Osteocyte (in vitro differentiated cells): Measurements from ENCODE around the gene GABARAP. TPM values are rescaled to one million over a fixed set of nuclear protein-coding genes. Genes with fewer than 3 reads are reported as not detected.
"Not testable (repeated sequence)": the region's sequence is repeated elsewhere in the genome, so short reads cannot be mapped to it uniquely, and the experiment has no call there.

Source experiments
- DNase-seq: peaks from one replicate; pipeline ENCODE4 v3.0.0; 2021; ENCODE audit warnings: mixed read lengths; ENCODE audit not compliant: unreplicated experiment; ENCODE audit errors: extremely low spot score
- H3K27ac Mint-ChIP-seq: one replicate; pipeline ENCODE4 v1.8.0; 2021; ENCODE audit warnings: mild to moderate bottlenecking, mixed read lengths; ENCODE audit not compliant: unreplicated experiment
- H3K27me3 Mint-ChIP-seq: one replicate; pipeline ENCODE4 v1.8.0; 2021; ENCODE audit warnings: mixed read lengths; ENCODE audit not compliant: unreplicated experiment
- H3K36me3 Mint-ChIP-seq: one replicate; pipeline ENCODE4 v1.8.0; 2021; ENCODE audit warnings: mixed read lengths; ENCODE audit not compliant: unreplicated experiment
- H3K4me1 Mint-ChIP-seq: one replicate; pipeline ENCODE4 v1.8.0; 2021; ENCODE audit warnings: mixed read lengths; ENCODE audit not compliant: unreplicated experiment
- H3K4me3 Mint-ChIP-seq: one replicate; pipeline ENCODE4 v1.8.0; 2021; ENCODE audit warnings: mild to moderate bottlenecking, moderate library complexity, mixed read lengths; ENCODE audit not compliant: unreplicated experiment
- H3K9me3 Mint-ChIP-seq: one replicate; pipeline ENCODE4 v1.8.0; 2021; ENCODE audit warnings: mixed read lengths; ENCODE audit not compliant: unreplicated experiment
- CTCF ChIP-seq: fragments of 200-600 bp; sonication (generic); IDR thresholded peaks from 2 replicates; pipeline ENCODE4 v1.5.0; 2021; ENCODE audit warnings: antibody characterized with exemption, mild to moderate bottlenecking, moderate library complexity
- total RNA-seq: library from RNA; stranded (reverse); gene quantifications from 2 replicates; pipeline ENCODE4 v1.2.1, GENCODE V29; 2021

GABARAP gene
- total RNA-seq, 1 donor from 2014 or later: 642 TPM

- peaks cover 34% of the 10 kb centered on the region for H3K4me1 Mint-ChIP-seq
- no peaks in the 10 kb centered on the region for H3K27me3 Mint-ChIP-seq
- H3K36me3 Mint-ChIP-seq: peaks cover 20% of the 10 kb centered on the region
- no peaks in the 10 kb centered on the region for H3K9me3 Mint-ChIP-seq
- H3K27ac Mint-ChIP-seq: peak overlapping the region; percentile 94
- no peak for DNase-seq
- no peak for TF ChIP-seq CTCF
- peak overlapping the region; percentile 91 for H3K4me3 Mint-ChIP-seq
Observed at GRCh38 chr17:7249830-7250229, 7.6 kb upstream of the GABARAP start.

GRCh38 chr17:7249214-7249613, 7.0 kb upstream of the GABARAP start:
- DNase-seq: no peak

GRCh38 chr17:7248796-7249195, 6.5 kb upstream of the GABARAP start:
- no peaks in the 10 kb centered on the region for H3K27me3 Mint-ChIP-seq
- H3K27ac Mint-ChIP-seq: peak overlapping the region; percentile 67
- no peak for DNase-seq
- no peak for TF ChIP-seq CTCF
- H3K4me1 Mint-ChIP-seq: peaks cover 32% of the 10 kb centered on the region
- H3K36me3 Mint-ChIP-seq: peaks cover 19% of the 10 kb centered on the region
- H3K4me3 Mint-ChIP-seq: no peak overlapping the region
- no peaks in the 10 kb centered on the region for H3K9me3 Mint-ChIP-seq

More at GRCh38 chr17:7249214-7249613, 7.0 kb upstream of the GABARAP start:
- Mint-ChIP-seq H3K36me3 (peaks cover 21% of the 10 kb centered on the region), H3K27ac (peak overlapping the region; percentile 67), H3K4me3 (peak overlapping the region; percentile 91), H3K27me3 (no peaks in the 10 kb centered on the region), H3K4me1 (peaks cover 32% of the 10 kb centered on the region), H3K9me3 (no peaks in the 10 kb centered on the region)
- TF ChIP-seq CTCF: no peak

- H3K27me3 Mint-ChIP-seq: no peaks in the 10 kb centered on the region
- peaks cover 30% of the 10 kb centered on the region for H3K4me1 Mint-ChIP-seq
- no peak for TF ChIP-seq CTCF
- H3K9me3 Mint-ChIP-seq: no peaks in the 10 kb centered on the region
- H3K4me3 Mint-ChIP-seq: no peak overlapping the region
- peaks cover 25% of the 10 kb centered on the region for H3K36me3 Mint-ChIP-seq
- no peak for DNase-seq
- no peak overlapping the region for H3K27ac Mint-ChIP-seq
Observed at GRCh38 chr17:7246779-7247178, 4.5 kb upstream of the GABARAP start.

GRCh38 chr17:7243838-7244237, 1.6 kb upstream of the GABARAP start:
- not testable (repeated sequence) for DNase-seq, H3K27me3 Mint-ChIP-seq, H3K9me3 Mint-ChIP-seq
- peaks cover 40% of the 10 kb centered on the region for H3K36me3 Mint-ChIP-seq
- H3K27ac Mint-ChIP-seq: peak overlapping the region; percentile 99
- peak overlapping the region; percentile 99 for H3K4me3 Mint-ChIP-seq
- peaks cover 34% of the 10 kb centered on the region for H3K4me1 Mint-ChIP-seq

- Mint-ChIP-seq H3K9me3 (no peaks in the 10 kb centered on the region), H3K27ac (peak overlapping the region; percentile 99), H3K36me3 (peaks cover 40% of the 10 kb centered on the region), H3K4me3 (peak overlapping the region; percentile 99), H3K4me1 (peaks cover 30% of the 10 kb centered on the region), H3K27me3 (no peaks in the 10 kb centered on the region)
- no peak for TF ChIP-seq CTCF
- no peak for DNase-seq
Observed at GRCh38 chr17:7243453-7243729, 1.1 kb upstream of the GABARAP start.
